WERI-Rb-1 (cell line): Measurements from ENCODE around the gene MCTP1.

Experiments
- DNase-seq: peaks from one replicate; pipeline ENCODE4 v3.0.0-alpha.2; 2020
- H3K27ac ChIP-seq: fragments of 250-450 bp; sonication (Bioruptor Pico); 2 replicates; pipeline ENCODE4 v1.5.1; 2020; ENCODE audit warnings: mild to moderate bottlenecking, moderate library complexity
- H3K27me3 ChIP-seq: fragments of 250-450 bp; sonication (Bioruptor Pico); 2 replicates; pipeline ENCODE4 v1.5.1; 2021; ENCODE audit warnings: mild to moderate bottlenecking, low read depth, moderate library complexity; ENCODE audit not compliant: insufficient read depth, severe bottlenecking
- H3K36me3 ChIP-seq: fragments of 250-450 bp; sonication (Bioruptor Pico); 2 replicates; pipeline ENCODE4 v1.5.1; 2020; ENCODE audit warnings: mild to moderate bottlenecking, moderate library complexity
- H3K4me3 ChIP-seq: 2 replicates; pipeline ENCODE4 v1.5.1; 2011; ENCODE audit warnings: low read depth, mild to moderate bottlenecking, control low read depth, low read length
- H3K9me3 ChIP-seq: fragments of 250-450 bp; sonication (Bioruptor Pico); 2 replicates; pipeline ENCODE4 v1.5.1; 2021; ENCODE audit warnings: mild to moderate bottlenecking, moderate library complexity; ENCODE audit not compliant: severe bottlenecking
- TF ChIP-seq, protein P1 (sequence below): IDR thresholded peaks from 2 replicates; pipeline ENCODE4 v1.5.1; 2011; ENCODE audit warnings: low read depth, mild to moderate bottlenecking, control low read depth, inconsistent platforms, low read length

The MCTP1 gene

DNA sequence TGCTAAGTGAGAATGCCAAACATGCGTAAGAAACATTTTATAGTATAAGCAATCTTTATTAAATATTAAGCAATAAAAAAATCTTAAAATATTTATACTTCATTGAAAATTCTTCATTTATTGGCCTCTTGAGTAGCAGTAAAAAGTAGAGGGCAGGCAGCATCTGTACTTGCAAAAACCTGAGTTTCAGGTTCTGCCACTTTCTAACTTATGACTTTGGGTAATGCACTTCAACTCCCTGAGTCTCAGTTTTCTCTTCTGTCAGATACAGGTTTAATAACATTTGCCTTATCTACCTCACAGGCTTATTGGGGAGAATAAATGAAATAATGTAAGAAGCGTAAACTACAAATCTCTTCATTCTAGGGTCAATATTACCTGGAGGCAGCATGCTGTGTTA, 19.8 kb upstream of the MCTP1 start:
- Histone ChIP-seq H3K27me3 (no peaks in the 10 kb centered on the region), H3K4me3 (no peak overlapping the region), H3K9me3 (no peaks in the 10 kb centered on the region), H3K27ac (no peak overlapping the region), H3K36me3 (no peaks in the 10 kb centered on the region)
- no peak for DNase-seq
- TF ChIP-seq, protein P1, sequence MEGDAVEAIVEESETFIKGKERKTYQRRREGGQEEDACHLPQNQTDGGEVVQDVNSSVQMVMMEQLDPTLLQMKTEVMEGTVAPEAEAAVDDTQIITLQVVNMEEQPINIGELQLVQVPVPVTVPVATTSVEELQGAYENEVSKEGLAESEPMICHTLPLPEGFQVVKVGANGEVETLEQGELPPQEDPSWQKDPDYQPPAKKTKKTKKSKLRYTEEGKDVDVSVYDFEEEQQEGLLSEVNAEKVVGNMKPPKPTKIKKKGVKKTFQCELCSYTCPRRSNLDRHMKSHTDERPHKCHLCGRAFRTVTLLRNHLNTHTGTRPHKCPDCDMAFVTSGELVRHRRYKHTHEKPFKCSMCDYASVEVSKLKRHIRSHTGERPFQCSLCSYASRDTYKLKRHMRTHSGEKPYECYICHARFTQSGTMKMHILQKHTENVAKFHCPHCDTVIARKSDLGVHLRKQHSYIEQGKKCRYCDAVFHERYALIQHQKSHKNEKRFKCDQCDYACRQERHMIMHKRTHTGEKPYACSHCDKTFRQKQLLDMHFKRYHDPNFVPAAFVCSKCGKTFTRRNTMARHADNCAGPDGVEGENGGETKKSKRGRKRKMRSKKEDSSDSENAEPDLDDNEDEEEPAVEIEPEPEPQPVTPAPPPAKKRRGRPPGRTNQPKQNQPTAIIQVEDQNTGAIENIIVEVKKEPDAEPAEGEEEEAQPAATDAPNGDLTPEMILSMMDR: no peak

- Histone ChIP-seq H3K27ac (no peak overlapping the region), H3K4me3 (no peak overlapping the region), H3K9me3 (no peaks in the 10 kb centered on the region), H3K27me3 (no peaks in the 10 kb centered on the region), H3K36me3 (no peaks in the 10 kb centered on the region)
- TF ChIP-seq, protein P1: no peak
- DNase-seq: no peak
These were observed 13.8 kb upstream of the MCTP1 start for GRCh38 chr5:95298651-95299050.

DNA sequence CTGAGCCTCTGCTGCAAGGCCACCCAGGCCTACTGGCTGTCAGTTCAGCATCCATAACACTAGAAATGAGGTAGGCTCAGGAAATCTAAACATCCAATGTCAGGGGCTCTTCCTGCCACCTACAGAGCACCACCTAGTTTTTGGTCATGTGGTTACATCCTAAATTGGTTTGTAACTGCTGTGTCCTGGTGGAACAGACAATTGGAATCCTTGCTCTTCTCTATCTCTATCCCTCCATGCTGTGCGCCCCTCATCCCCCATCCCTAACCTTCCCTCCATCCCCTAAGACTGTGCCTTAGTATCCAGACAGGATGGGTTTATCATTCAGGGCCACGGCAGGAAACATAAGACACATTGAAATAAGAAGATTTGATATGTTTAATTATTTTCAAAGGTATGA, 11.4 kb upstream of the MCTP1 start:
- Histone ChIP-seq H3K9me3 (no peaks in the 10 kb centered on the region), H3K27me3 (no peaks in the 10 kb centered on the region), H3K4me3 (no peak overlapping the region), H3K36me3 (no peaks in the 10 kb centered on the region), H3K27ac (no peak overlapping the region)
- no peak for DNase-seq
- TF ChIP-seq, protein P1: no peak

- DNase-seq: no peak
- no peaks in the 10 kb centered on the region for H3K36me3 ChIP-seq
- TF ChIP-seq, protein P1: no peak
- no peaks in the 10 kb centered on the region for H3K27me3 ChIP-seq
- peak overlapping the region; percentile 64 for H3K4me3 ChIP-seq
- no peaks in the 10 kb centered on the region for H3K9me3 ChIP-seq
- H3K27ac ChIP-seq: no peak overlapping the region
These were observed 488 bp upstream of the MCTP1 start for GRCh38 chr5:95285409-95285755.

GRCh38 chr5:95283761-95284571, 928 bp downstream of the MCTP1 start:
- peak; percentile 61 for DNase-seq
- no peaks in the 10 kb centered on the region for H3K36me3 ChIP-seq
- H3K4me3 ChIP-seq: peak overlapping the region; percentile 64
- H3K27me3 ChIP-seq: no peaks in the 10 kb centered on the region
- H3K27ac ChIP-seq: no peak overlapping the region
- TF ChIP-seq, protein P1: peak; percentile 76
- H3K9me3 ChIP-seq: no peaks in the 10 kb centered on the region
